GM12878 (cell line): Measurements from ENCODE around the gene CDH4.
"Not testable (repeated sequence)": the region's sequence is repeated elsewhere in the genome, so short reads cannot be mapped to it uniquely, and the experiment has no call there.

Experiments used
- POLR2A ChIP-seq: IDR thresholded peaks from 2 replicates; pipeline ENCODE4 v1.6.1; 2011; ENCODE audit warnings: low read depth, mild to moderate bottlenecking, low read length
- RAD21 ChIP-seq: IDR thresholded peaks from 2 replicates; pipeline ENCODE4 v1.6.1; 2011; ENCODE audit warnings: mild to moderate bottlenecking, low read depth, low read length, moderate library complexity; ENCODE audit not compliant: insufficient read depth
- TBL1XR1 ChIP-seq: IDR thresholded peaks from 2 replicates; pipeline ENCODE4 v1.6.1; 2012; ENCODE audit warnings: low read depth, low read length, improper control_type of control experiment

DNA sequence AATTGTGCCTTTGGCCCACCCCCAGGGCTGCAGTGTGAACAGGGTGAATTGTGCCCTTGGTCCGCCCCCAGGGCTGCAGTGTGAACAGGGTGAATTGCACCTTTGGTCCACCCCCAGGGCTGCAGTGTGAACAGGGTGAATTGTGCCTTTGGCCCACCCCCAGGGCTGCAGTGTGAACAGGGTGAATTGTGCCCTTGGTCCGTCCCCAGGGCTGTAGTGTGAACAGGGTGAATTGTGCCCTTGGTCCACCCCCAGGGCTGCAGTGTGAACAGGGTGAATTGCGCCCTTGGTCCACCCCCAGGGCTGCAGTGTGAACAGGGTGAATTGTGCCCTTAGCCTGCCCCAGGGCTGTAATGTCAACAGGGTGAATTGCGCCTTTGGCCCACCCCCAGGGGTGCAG is 602.5 kb downstream of the CDH4 start:
- not testable (repeated sequence) for TF ChIP-seq RAD21, POLR2A, TBL1XR1
